D341Med (cell line): Measurements from ENCODE around the gene EEFSEC.

Experiments used
- DNase-seq: peaks from one replicate; pipeline ENCODE4 v3.0.0; 2012; ENCODE audit warnings: low spot score

EEFSEC gene

DNA sequence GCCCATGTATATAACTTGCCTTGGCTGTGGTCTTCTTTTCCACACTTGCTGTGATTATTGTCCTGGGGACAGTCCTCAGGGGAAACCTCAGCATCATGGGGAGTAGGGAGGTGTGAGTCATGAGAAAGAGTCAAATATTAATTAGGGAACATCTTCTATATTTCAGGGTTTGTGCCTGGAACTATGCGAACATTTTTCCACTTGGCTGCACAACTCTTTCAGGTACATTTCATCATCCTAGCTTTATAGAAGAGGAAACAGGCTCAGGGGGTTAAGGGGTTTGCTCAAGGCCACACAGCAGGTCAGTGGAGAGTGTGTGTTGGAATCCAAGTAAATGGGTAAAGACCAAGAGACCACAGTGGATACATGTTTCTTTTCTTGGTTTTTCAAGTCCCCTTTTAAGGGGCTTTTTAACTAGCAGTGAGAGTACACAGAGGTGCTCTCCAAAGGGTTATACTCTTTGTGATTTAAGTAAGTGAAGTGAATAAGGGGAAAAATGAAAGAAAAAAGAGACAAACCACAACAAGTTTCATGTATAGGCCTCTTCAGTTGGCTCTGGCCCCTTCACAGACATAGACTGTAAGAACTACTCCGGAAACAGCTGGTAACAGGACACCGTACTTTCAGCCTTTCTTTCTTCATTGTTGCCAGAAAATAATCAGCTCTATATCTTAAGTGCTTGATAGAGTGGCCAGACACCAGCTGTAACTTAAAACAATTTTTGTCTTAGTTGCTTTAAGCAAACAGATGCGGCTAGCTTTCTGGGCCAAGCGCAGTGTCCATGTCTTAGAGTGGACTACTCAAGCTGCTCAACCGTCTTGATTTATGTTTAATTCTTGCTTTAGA, 64.6 kb downstream of the EEFSEC start:
- no peak for DNase-seq

DNA sequence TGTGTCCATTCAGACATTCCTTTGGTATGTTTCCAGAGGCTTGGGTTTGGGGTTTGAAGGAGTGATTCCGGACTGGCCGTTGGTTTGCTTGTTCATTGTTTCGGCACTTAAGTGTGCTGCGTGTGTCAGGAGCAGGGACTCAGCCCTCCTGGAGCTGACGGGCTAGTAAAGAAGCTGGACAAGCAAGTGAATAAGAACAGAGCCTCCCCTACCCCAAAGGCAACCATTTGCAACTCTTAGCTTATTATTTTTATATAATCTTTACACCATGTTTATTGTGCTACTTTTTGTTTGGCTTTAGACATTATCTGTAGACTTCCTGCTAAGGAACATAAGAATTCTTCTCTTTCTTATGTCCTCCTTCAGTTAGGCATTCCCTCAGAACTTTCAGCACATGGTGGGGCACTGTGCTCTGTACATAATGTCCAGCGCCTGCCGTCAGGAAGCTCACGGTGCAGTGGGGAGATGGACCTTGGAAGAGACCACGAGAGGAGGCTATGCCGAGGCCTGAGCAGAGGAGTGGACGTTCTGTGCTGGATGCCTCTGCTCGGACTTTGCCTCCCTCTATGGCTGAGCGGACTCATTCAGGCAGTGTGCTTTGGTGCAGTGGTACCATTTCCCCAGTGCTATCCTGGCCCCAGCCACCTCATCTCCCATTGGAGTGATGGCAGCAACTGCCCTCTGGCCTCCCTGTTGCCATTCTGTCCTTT, 65.4 kb downstream of the EEFSEC start:
- DNase-seq = no peak

GRCh38 chr3:128221328-128221727, 68.0 kb downstream of the EEFSEC start:
- DNase-seq = no peak

DNA sequence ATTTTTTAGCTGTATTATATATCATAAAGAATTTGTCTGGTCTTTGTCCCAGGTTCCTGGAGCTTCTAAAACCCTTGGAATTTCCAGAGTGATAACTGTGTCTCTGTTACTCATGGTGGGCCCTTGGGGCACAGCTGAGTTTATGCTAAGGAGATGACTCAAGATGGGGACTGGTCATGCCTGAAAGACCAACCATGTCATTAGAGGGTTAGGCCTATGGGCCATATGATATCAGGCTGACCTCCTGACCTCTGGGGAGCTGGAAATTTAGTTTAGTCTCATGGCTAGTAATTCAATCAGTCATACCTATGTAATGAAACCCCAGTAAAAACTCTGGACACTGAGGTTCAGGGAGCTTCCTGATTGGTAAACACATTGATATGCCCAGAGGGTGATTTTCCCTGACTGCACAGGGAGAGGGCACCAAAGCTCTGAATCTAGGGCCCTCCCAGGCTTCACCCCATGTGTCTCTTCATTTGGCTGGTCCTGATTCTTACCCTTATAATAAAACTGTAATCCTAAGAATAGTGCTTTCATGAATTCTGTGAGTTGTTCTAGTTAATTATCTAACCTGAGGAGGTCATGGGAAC, 69.6 kb downstream of the EEFSEC start:
- no peak for DNase-seq

DNA sequence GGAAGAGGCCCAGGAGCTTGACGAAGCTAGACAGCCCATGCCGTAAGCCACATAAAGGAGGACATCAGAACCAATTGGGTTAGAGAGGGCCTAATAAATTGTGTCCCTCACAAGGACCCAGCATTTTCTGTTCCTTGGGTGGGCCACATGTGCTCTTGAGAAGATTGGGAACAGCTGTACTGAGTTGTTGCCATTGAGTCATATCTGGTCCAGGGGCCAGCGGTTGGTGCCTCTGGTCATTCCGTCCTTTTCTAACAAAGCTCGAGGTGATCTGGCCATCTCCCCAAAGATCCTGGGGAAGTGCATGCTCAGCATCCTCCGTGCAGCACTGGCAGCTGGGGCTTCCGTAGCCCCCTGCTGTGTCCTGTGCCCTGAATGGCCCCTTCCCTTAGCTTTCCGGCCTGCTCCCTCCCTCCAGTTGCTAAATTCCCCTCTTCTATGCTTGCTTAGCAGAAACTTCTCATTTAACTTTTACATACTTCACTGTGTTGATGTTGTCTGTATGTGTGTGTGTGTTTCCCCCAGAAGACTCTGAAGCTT, 73.0 kb downstream of the EEFSEC start:
- DNase-seq = no peak

DNA sequence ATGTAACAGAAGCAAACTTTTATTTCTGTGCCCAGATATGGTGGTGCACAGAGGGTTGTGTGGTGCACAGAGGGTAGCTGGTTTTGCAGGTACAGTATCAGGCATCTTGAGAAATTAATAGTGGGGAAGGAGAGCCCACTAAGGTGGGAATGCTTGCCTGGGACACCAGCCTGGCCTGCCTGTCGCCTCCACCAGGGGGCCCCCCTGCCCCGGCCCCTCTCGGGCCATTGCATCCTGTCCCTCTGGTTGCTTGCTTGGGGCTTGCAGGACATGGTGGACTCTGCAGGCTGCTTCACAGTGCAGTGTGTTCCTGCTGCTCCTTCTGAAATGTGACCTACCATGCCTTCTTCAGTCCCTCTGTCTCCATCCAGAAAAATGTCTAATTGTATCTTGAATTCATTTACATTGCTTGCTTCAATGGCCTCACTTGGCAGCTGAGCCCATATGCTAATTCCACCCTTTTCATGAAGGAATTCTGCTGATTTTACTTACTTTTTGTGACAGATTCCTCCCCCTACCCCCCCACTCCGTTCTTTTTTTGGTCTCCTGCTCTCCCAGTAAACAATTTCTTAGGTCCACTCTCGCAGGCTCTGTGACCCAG, 73.6 kb downstream of the EEFSEC start:
- DNase-seq = peak; percentile 87

GRCh38 chr3:128227507-128227906, 74.2 kb downstream of the EEFSEC start:
- no peak for DNase-seq

DNA sequence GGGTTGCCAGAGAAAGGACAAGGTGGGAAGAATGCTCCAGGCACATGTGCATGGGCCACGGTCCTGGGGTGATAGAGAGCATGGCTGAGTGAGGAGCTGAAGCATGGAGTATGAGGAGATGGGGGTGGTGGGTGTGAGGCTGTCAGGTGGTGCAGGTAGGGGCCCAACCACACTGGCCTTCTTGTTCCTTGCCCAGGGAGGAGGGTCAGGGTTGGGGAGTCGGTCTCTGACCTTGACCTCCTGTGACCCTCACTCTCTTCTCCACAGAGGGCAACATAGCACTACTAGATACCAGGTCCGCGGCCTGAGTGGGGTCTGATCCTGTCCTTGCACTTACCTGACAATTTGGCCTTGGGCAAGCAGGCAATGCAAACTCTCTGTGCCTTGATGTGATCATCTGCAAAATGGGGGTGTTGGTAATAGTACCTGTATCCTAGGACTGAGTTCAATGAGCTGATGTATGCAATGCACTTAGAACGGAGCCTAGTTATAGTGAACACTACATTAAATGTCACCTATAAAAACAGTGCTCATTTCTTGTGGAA, 75.2 kb downstream of the EEFSEC start:
- DNase-seq = no peak

DNA sequence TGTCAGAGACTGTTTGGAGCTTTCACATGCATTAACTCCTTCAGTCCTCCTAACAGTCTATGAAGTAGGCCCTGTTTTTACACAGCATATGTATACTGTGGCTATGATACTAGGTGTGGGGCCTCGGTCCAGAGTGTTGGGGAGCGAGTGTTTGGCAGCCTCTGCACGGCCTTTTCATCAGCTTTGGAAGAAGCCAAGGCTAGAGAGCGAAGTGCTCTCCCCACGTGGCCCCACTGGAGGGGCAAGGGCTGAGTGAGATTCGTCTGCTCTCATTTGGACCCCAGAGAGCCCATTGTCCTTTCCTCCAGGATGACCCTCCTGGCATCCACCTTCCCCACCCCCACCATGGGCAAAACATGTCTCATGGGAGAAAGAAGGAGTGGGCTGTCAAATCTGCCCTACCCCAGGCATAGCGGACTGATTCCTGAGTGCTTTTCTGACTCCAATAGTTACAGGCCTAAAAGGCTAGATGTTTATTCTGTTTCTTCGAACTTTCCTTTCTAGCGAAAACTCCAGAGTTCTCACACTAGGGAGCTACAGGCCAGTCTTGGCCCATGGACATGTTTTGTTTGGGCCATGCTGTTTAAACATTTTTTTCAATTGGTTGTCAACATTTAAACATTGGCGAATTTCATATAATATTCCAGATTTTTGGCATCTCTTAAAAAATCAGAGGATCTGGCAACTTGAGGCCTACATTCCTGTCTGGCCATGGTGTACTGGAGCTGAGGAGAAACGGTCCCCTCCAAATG, 76.0 kb downstream of the EEFSEC start:
- DNase-seq = no peak

DNA sequence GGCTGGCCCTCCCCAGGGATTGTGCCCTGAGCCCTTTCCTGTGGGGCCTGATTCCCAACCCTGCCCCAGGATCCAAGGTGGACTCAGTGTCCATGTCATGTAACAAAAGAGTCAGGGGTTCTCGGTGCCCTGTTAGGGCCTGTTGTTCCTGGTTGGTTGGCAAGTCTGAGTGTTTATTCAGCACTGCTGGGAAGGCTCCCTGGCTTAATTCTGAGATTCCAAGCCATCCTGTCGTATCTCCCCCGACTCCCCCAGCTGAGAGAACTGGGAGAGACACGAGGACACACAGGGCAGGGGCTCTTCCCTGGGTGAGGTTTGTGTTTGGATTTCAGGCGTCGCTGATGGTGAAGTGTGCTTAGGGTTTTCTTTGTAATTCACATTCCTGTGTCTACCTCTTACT, 78.3 kb downstream of the EEFSEC start:
- no peak for DNase-seq

DNA sequence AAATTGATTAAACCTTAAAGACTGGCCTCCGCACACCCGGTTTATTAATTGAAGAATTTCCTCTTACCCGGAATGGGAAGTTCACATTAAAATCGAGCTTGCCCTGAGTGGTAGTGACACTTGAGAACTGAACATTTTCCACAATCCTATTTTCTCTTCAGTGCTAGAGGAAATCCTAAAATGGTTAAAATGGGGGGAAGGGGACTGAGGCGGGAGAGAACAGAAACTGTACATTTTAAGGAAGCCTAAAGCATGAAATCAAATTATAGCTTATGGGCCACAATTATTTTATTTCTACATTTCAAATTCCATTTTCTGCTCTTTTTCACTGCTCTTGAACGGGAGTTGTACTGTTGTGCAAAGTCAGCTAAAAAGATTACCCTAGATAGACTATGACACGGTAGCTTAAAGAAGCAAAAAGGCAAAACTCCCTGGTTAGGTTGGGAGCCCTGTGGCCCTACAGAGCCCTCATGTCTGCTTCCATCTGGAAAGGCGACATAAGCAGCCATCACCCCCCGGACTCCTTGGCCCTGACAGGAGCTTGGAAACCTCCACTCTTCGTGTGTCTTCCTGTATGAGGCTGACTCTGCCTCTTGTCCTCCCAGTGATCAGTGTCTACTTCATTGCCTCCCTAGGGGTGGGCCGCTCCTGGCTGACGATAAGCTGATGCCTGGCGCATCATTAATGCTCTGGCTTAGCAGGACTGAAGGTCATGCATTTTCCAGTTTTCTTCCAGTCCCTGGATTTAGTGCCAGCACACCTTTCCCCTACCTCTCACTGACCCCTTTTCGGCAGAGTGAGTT, 79.3 kb downstream of the EEFSEC start:
- DNase-seq = no peak

DNA sequence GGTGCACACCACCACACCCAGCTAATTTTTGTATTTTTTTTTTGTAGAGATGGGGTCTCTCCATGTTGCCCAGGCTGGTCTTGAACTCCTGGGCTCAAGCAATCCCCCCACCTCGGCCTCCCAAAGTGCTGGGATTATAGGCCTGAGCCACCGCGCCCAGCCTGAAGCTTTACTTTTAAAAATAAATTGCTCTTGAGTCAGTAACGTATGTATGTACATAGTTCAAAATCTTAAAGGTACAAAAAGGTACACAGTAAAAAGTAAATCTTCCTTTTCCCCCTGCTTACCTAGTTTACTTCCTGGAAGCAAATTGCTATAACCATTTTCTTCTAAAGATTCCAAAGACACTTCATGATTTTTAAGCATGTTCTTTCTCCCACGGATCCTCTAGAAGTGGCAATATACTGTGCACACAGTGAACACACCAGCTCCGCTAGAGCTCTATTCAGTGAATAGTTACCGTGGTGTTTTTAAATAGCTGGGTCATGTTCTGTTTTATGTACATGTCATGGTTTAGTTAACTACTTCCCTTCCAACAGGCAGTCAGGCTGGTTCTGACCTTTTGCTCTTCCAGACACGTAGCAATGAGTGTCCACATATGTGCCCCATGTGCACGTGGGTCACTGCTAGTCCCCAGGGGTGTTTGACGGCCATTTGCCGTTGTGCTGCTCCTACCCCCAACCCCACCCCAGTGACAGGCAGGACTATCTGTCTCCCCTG, 82.1 kb downstream of the EEFSEC start:
- DNase-seq = no peak

GRCh38 chr3:128236657-128237056, 83.4 kb downstream of the EEFSEC start:
- no peak for DNase-seq

DNA sequence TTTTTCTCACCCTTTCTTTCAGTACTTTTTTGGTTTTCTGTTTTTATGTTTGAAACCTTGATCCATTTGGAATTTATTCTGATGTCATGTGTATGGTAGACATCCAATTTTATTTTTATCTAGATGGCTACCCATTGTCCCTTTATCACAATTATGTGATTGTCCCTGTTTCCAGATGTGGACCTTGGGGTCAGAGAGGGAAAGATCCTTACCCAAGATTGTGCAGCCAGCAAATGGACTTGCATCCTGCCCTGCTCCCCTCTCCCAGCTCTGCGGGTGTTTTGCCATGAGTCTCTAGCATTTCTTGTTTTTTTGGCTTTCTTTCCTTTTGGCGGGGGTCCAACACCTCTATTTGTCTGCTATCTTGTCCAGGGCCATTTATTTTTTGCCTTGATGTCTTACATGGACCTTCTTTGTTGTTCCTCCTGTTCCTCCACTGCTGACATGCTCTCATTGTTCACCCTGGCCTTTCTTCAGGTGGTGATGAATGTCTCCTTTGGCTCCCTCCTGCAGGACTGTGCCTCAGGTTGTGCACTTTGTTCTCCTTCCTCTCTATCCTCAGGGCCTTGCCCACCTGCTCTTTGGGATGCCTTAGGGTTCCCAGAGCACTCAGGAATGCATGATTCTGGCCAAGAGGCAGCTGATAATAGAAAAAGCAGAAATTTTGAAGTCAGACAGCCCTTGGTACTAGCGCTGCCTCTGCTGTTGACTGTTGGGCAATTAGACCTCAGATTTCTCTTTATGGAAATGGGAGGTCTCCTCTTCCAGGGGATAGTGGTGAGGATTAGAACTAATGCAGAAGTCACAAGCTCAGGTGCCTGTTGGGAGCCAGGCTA, 84.3 kb downstream of the EEFSEC start:
- no peak for DNase-seq

DNA sequence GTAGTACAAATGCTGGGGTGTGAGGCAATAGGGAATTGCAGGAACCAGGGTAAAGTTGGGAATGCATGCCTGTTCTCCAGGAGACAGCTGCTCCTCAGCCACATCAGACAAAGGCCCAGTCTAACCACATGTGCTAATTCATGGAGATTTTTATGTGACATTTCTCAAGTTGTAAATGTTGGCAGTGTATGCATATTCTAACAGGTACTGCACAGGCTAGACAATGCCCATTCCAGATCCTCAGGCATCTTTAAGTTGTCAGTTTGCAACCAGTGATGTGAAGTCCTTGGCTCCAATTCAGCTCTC, 84.9 kb downstream of the EEFSEC start:
- DNase-seq = no peak

GRCh38 chr3:128239304-128239703, 86.0 kb downstream of the EEFSEC start:
- no peak for DNase-seq

- DNase-seq = no peak
These were observed 87.0 kb downstream of the EEFSEC start for GRCh38 chr3:128240232-128240631.

GRCh38 chr3:128241741-128242140, 88.5 kb downstream of the EEFSEC start:
- no peak for DNase-seq
